Measurements from ENCODE around the gene CACNG3. TPM values are rescaled to one million over a fixed set of nuclear protein-coding genes. Genes with fewer than 3 reads are reported as not detected.

CACNG3 gene
- total and polyA plus RNA-seq, 2 donors = under 0.01 to 0.07 TPM

DNA sequence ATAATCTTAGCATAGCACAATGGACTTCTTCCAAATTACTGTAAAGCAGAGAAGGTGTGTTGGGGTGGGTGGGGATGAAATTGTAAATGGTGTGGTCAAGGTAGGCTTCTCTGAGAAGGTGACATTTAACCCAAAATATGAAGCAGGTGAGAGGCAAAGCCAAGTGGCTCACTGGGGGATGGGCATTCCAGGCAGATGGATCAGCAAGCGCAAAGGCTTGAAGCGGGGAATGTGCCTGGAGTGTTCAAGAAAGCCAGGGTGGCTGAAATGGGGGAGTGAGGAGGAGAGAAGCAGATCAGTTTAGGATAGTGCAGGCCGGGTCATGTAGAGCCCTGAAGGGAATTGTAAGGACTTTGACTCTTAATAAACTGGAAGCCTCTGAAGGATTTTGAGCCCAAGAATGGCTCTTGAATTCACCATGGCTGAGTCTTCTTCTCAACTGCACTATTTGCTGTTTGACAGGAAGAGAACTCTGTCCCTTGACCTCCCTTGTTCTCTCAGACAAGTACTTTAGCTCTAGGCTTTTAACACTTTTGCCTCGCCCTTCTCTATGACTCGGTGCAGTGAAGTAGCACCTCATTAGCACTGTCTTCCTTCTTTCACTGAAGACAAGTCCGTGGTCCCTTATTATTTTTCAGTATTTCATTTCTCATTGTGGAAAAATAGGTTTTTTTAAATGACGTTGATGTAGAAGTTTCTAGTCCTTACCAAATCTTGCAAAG lies 14.7 kb downstream of the CACNG3 start:
- no peaks in the 10 kb centered on the region for H3K9me3 ChIP-seq (ENCODE audit: control insufficient read depth in 2 of 2, insufficient read depth in 1 of 2, low read length in 1 of 2)
- WGBS = 83% methylated on average over 7 of the region's 7 CpGs
- no peaks in the 10 kb centered on the region for H3K27me3 ChIP-seq (ENCODE audit: control insufficient read depth in 2 of 2, insufficient read depth in 1 of 2, low read length in 1 of 2)
- no peak overlapping the region for H3K4me3 ChIP-seq (ENCODE audit: low read length in 2 of 2)
- no peak for DNase-seq (ENCODE audit: low read depth in 6 of 9, low spot score in 9 of 9)
- H3K27ac ChIP-seq (ENCODE audit: low read depth in 1 of 2, low read length in 1 of 2) = no peak overlapping the region
- no peaks in the 10 kb centered on the region for H3K36me3 ChIP-seq (ENCODE audit: control insufficient read depth in 2 of 2, insufficient read depth in 2 of 2, low read length in 1 of 2)
- no peaks in the 10 kb centered on the region for H3K4me1 ChIP-seq (ENCODE audit: control insufficient read depth in 2 of 2, insufficient read depth in 2 of 2, low read length in 2 of 2)

- H3K27ac ChIP-seq (ENCODE audit: low read depth in 1 of 2, low read length in 1 of 2) = no peak overlapping the region
- no peak for DNase-seq (ENCODE audit: low read depth in 6 of 9, low spot score in 9 of 9)
- H3K27me3 ChIP-seq (ENCODE audit: control insufficient read depth in 2 of 2, insufficient read depth in 1 of 2, low read length in 1 of 2) = no peaks in the 10 kb centered on the region
- H3K36me3 ChIP-seq (ENCODE audit: control insufficient read depth in 2 of 2, insufficient read depth in 2 of 2, low read length in 1 of 2) = no peaks in the 10 kb centered on the region
- no peaks in the 10 kb centered on the region for H3K9me3 ChIP-seq (ENCODE audit: control insufficient read depth in 2 of 2, insufficient read depth in 1 of 2, low read length in 1 of 2)
- H3K4me1 ChIP-seq (ENCODE audit: control insufficient read depth in 2 of 2, insufficient read depth in 2 of 2, low read length in 2 of 2) = no peaks in the 10 kb centered on the region
- 86% methylated on average over 1 of the region's 1 CpG for WGBS
- no peak overlapping the region for H3K4me3 ChIP-seq (ENCODE audit: low read length in 2 of 2)
Measured at GRCh38 chr16:24272379-24272778, 16.2 kb downstream of the CACNG3 start.

- H3K4me3 ChIP-seq (ENCODE audit: low read length in 2 of 2) = no peak overlapping the region
- no peaks in the 10 kb centered on the region for H3K36me3 ChIP-seq (ENCODE audit: control insufficient read depth in 2 of 2, insufficient read depth in 2 of 2, low read length in 1 of 2)
- 95% methylated on average over 8 of the region's 8 CpGs for WGBS
- H3K4me1 ChIP-seq (ENCODE audit: control insufficient read depth in 2 of 2, insufficient read depth in 2 of 2, low read length in 2 of 2) = no peaks in the 10 kb centered on the region
- H3K9me3 ChIP-seq (ENCODE audit: control insufficient read depth in 2 of 2, insufficient read depth in 1 of 2, low read length in 1 of 2) = no peaks in the 10 kb centered on the region
- H3K27me3 ChIP-seq (ENCODE audit: control insufficient read depth in 2 of 2, insufficient read depth in 1 of 2, low read length in 1 of 2) = no peaks in the 10 kb centered on the region
- H3K27ac ChIP-seq (ENCODE audit: low read depth in 1 of 2, low read length in 1 of 2) = no peak overlapping the region
- DNase-seq (ENCODE audit: low read depth in 6 of 9, low spot score in 9 of 9) = no peak
Measured at GRCh38 chr16:24273508-24274182, 17.5 kb downstream of the CACNG3 start.

DNA sequence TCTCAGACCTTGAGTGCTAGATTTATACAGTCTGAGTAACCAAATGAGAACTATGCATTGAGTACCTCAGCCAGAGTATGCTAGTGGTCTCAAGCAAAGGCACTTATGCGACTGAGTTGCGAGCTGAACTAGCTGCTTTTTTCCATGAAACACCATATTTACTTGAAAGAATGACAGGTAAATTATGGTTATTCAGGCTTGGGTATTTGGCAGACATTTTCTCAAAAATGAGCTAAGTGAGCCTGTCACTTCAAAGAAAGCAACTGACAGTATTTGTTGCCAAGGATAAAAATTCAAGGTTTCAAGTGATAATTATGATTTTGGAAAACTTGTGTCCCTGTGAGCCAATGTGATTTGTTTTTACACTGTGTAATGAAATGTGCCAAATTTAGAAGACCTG lies 19.3 kb downstream of the CACNG3 start:
- Histone ChIP-seq H3K9me3 (ENCODE audit: control insufficient read depth in 2 of 2, insufficient read depth in 1 of 2, low read length in 1 of 2) (no peaks in the 10 kb centered on the region), H3K27me3 (ENCODE audit: control insufficient read depth in 2 of 2, insufficient read depth in 1 of 2, low read length in 1 of 2) (no peaks in the 10 kb centered on the region), H3K4me1 (ENCODE audit: control insufficient read depth in 2 of 2, insufficient read depth in 2 of 2, low read length in 2 of 2) (no peaks in the 10 kb centered on the region), H3K4me3 (ENCODE audit: low read length in 2 of 2) (no peak overlapping the region), H3K27ac (ENCODE audit: low read depth in 1 of 2, low read length in 1 of 2) (no peak overlapping the region), H3K36me3 (ENCODE audit: control insufficient read depth in 2 of 2, insufficient read depth in 2 of 2, low read length in 1 of 2) (no peaks in the 10 kb centered on the region)
- DNase-seq (ENCODE audit: low read depth in 6 of 9, low spot score in 9 of 9) = no peak
- WGBS = 98% methylated on average over 2 of the region's 2 CpGs

DNA sequence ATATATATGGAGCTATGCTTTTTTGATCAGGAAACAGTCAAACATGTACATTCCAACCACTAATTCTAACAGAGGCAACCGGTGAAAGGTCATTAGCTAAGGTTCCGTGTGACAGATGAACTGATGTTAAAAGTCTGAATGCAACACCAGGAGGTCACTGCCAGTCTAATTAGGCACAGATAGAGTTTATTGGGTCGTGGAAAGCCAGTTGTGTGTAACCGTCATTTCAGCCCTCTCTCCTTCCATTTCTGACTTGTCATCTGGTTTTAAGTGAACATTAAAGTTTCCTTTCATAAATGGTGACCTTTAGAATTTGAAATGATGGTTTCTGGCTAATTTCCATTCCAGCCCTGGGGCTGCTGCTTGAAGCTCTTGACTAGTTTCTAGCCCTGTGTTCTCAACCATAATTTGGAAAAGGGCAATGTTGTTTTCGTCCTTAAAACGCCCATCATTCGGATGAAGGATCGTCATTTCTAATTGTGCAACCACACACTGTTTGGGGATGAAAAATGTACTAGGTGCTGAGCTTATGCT lies 23.9 kb downstream of the CACNG3 start:
- DNase-seq (ENCODE audit: low read depth in 6 of 9, low spot score in 9 of 9) = no peak
- Histone ChIP-seq H3K27me3 (ENCODE audit: control insufficient read depth in 2 of 2, insufficient read depth in 1 of 2, low read length in 1 of 2) (no peaks in the 10 kb centered on the region), H3K9me3 (ENCODE audit: control insufficient read depth in 2 of 2, insufficient read depth in 1 of 2, low read length in 1 of 2) (no peaks in the 10 kb centered on the region), H3K4me1 (ENCODE audit: control insufficient read depth in 2 of 2, insufficient read depth in 2 of 2, low read length in 2 of 2) (no peaks in the 10 kb centered on the region), H3K36me3 (ENCODE audit: control insufficient read depth in 2 of 2, insufficient read depth in 2 of 2, low read length in 1 of 2) (no peaks in the 10 kb centered on the region), H3K4me3 (ENCODE audit: low read length in 2 of 2) (no peak overlapping the region), H3K27ac (ENCODE audit: low read depth in 1 of 2, low read length in 1 of 2) (no peak overlapping the region)
- WGBS = 91% methylated on average over 8 of the region's 8 CpGs

DNA sequence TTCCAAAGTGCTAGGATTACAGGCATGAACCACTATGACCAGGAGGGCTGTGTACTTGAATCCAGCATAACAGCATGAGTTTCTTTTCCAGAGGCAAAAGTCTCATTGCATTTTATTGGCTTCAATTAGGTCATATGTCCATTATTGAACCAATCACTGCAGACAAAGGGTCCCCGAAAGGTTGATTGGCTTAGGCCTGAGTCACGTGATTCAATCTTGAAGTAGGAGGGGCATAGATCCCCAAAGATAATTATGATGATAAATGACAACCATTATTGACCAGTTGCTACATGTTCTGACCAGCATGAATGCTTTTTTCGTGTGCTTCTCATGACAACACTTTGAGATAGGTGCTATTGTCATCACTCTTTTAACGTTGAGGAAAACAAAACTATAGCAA lies 25.3 kb downstream of the CACNG3 start:
- 88% methylated on average over 4 of the region's 4 CpGs for WGBS
- H3K4me1 ChIP-seq (ENCODE audit: control insufficient read depth in 2 of 2, insufficient read depth in 2 of 2, low read length in 2 of 2) = no peaks in the 10 kb centered on the region
- no peaks in the 10 kb centered on the region for H3K27me3 ChIP-seq (ENCODE audit: control insufficient read depth in 2 of 2, insufficient read depth in 1 of 2, low read length in 1 of 2)
- no peaks in the 10 kb centered on the region for H3K36me3 ChIP-seq (ENCODE audit: control insufficient read depth in 2 of 2, insufficient read depth in 2 of 2, low read length in 1 of 2)
- no peak for DNase-seq (ENCODE audit: low read depth in 6 of 9, low spot score in 9 of 9)
- H3K27ac ChIP-seq (ENCODE audit: low read depth in 1 of 2, low read length in 1 of 2) = no peak overlapping the region
- H3K4me3 ChIP-seq (ENCODE audit: low read length in 2 of 2) = no peak overlapping the region
- H3K9me3 ChIP-seq (ENCODE audit: control insufficient read depth in 2 of 2, insufficient read depth in 1 of 2, low read length in 1 of 2) = no peaks in the 10 kb centered on the region

GRCh38 chr16:24282141-24282540 lies 26.0 kb downstream of the CACNG3 start:
- Histone ChIP-seq H3K27me3 (ENCODE audit: control insufficient read depth in 2 of 2, insufficient read depth in 1 of 2, low read length in 1 of 2) (no peaks in the 10 kb centered on the region), H3K9me3 (ENCODE audit: control insufficient read depth in 2 of 2, insufficient read depth in 1 of 2, low read length in 1 of 2) (no peaks in the 10 kb centered on the region)
- 92% methylated on average over 13 of the region's 13 CpGs for WGBS

GRCh38 chr16:24286741-24287405 lies 30.7 kb downstream of the CACNG3 start:
- Histone ChIP-seq H3K4me3 (ENCODE audit: low read length in 2 of 2) (no peak overlapping the region), H3K4me1 (ENCODE audit: control insufficient read depth in 2 of 2, insufficient read depth in 2 of 2, low read length in 2 of 2) (no peaks in the 10 kb centered on the region), H3K36me3 (ENCODE audit: control insufficient read depth in 2 of 2, insufficient read depth in 2 of 2, low read length in 1 of 2) (no peaks in the 10 kb centered on the region), H3K27ac (ENCODE audit: low read depth in 1 of 2, low read length in 1 of 2) (no peak overlapping the region), H3K27me3 (ENCODE audit: control insufficient read depth in 2 of 2, insufficient read depth in 1 of 2, low read length in 1 of 2) (no peaks in the 10 kb centered on the region), H3K9me3 (ENCODE audit: control insufficient read depth in 2 of 2, insufficient read depth in 1 of 2, low read length in 1 of 2) (no peaks in the 10 kb centered on the region)
- DNase-seq (ENCODE audit: low read depth in 6 of 9, low spot score in 9 of 9) = no peak
- WGBS = 86% methylated on average over 9 of the region's 9 CpGs

More at GRCh38 chr16:24282141-24282540, 26.0 kb downstream of the CACNG3 start:
- Histone ChIP-seq H3K4me3 (ENCODE audit: low read length in 2 of 2) (no peak overlapping the region), H3K4me1 (ENCODE audit: control insufficient read depth in 2 of 2, insufficient read depth in 2 of 2, low read length in 2 of 2) (no peaks in the 10 kb centered on the region), H3K36me3 (ENCODE audit: control insufficient read depth in 2 of 2, insufficient read depth in 2 of 2, low read length in 1 of 2) (no peaks in the 10 kb centered on the region), H3K27ac (ENCODE audit: low read depth in 1 of 2, low read length in 1 of 2) (no peak overlapping the region)
- DNase-seq (ENCODE audit: low read depth in 6 of 9, low spot score in 9 of 9) = no peak

GRCh38 chr16:24288516-24288915 lies 32.4 kb downstream of the CACNG3 start:
- no peaks in the 10 kb centered on the region for H3K27me3 ChIP-seq (ENCODE audit: control insufficient read depth in 2 of 2, insufficient read depth in 1 of 2, low read length in 1 of 2)
- no peaks in the 10 kb centered on the region for H3K9me3 ChIP-seq (ENCODE audit: control insufficient read depth in 2 of 2, insufficient read depth in 1 of 2, low read length in 1 of 2)
- H3K27ac ChIP-seq (ENCODE audit: low read depth in 1 of 2, low read length in 1 of 2) = no peak overlapping the region
- no peak for DNase-seq (ENCODE audit: low read depth in 6 of 9, low spot score in 9 of 9)
- H3K4me1 ChIP-seq (ENCODE audit: control insufficient read depth in 2 of 2, insufficient read depth in 2 of 2, low read length in 2 of 2) = no peaks in the 10 kb centered on the region
- no peaks in the 10 kb centered on the region for H3K36me3 ChIP-seq (ENCODE audit: control insufficient read depth in 2 of 2, insufficient read depth in 2 of 2, low read length in 1 of 2)
- 67% methylated on average over 2 of the region's 2 CpGs for WGBS
- H3K4me3 ChIP-seq (ENCODE audit: low read length in 2 of 2) = no peak overlapping the region

All from thymus (tissue), 11 donors.